IPS DF 19.7 (cell line): ENCODE data around the gene CXCL11.
"Not testable (repeated sequence)": the region's sequence is repeated elsewhere in the genome, so short reads cannot be mapped to it uniquely, and the experiment has no call there.

ENCODE experiments used
- DNase-seq: peaks from one replicate; pipeline ENCODE4 v3.0.0-alpha.2; 2013; ENCODE audit warnings: low read depth, low spot score

CXCL11 gene

GRCh38 chr4:76002176-76002575 lies 33.7 kb downstream of the CXCL11 start:
- DNase-seq, result no peak

GRCh38 chr4:76001700-76002099 lies 34.2 kb downstream of the CXCL11 start:
- DNase-seq, result no peak

GRCh38 chr4:76000279-76000678 lies 35.6 kb downstream of the CXCL11 start:
- no peak for DNase-seq

DNA sequence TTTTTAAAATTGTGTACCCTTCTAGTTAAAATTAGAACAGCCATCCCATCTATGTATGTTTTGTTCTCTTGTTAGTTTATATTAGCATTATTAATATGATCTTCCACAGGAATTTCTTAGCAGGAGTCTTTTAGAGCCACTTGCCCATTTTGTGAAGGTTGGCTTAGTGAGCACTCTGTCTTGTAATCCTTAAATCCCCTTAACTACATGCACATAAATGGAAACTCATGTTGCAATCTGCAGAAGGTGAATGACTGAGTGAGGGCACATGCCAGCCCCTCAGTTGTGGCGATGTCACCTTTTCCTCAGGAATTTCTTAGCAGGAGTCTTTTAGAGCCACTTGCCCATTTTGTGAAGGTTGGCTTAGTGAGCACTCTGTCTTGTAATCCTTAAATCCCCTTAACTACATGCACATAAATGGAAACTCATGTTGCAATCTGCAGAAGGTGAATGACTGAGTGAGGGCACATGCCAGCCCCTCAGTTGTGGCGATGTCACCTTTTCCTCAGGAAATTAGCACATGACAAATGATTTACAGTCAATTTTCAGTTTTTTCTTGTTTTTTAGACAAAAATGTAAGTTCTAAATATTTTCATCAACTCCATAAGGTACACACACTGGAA lies 37.2 kb downstream of the CXCL11 start:
- DNase-seq, result not testable (repeated sequence)

- DNase-seq, result no peak
These were observed 37.9 kb downstream of the CXCL11 start for GRCh38 chr4:75997946-75998345.

DNA sequence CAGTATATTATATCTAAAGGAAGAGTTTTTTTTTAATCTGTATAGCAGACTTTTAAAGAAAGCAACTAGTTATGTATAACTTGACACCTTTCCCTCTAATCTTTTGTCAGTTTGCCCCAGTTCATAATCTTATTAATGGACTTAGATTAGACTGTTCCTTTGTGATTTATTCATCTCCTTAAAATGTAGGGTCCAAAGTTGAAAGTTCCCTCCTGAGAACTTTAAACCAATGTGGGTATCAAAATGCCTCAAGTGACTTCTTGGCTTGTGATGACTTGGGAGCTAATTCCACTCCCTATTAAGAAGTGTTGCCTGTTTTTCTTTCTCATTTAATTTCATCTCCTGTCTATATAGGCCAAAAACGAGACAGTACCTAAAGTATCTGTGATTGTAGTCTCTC lies 38.8 kb downstream of the CXCL11 start:
- no peak for DNase-seq

DNA sequence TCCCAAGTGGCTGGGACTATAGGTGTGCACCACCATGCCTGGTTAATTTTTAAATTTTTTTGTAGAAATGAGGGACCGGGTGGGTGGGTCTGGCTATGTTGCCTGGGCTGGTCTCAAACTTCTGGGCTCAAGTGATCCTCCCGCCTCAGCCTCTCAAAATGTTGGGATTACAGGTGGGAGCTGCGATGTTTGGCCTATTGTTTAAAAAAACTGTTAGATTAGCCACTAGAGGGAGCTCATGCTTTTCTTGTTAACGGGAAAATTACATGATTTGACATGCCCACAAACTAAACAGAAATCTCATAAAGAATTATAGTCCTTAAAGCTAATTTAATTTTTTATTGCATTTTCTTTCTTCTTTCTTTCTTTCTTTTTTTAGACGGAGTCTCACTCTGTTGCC lies 40.1 kb downstream of the CXCL11 start:
- DNase-seq, result no peak

DNA sequence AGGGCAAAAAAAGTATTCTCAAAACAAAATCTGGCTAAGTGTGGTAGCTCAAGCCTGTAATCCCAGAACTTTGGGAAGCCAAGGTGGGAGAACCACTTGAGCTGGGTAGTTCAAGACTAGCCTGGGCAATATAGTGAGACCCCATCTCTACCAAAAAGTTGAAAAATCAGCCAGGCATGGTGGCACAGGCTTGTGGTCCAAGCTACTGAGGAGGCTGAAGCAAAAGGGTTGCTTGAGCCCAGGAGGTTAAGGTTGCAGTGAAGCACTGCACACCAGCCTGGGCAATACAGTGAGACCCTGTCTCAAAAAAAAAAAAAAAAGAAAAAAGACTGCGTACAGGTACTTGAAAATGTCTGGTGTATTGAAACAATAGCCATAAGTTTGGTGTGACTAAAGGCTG lies 43.4 kb downstream of the CXCL11 start:
- DNase-seq, result no peak

DNA sequence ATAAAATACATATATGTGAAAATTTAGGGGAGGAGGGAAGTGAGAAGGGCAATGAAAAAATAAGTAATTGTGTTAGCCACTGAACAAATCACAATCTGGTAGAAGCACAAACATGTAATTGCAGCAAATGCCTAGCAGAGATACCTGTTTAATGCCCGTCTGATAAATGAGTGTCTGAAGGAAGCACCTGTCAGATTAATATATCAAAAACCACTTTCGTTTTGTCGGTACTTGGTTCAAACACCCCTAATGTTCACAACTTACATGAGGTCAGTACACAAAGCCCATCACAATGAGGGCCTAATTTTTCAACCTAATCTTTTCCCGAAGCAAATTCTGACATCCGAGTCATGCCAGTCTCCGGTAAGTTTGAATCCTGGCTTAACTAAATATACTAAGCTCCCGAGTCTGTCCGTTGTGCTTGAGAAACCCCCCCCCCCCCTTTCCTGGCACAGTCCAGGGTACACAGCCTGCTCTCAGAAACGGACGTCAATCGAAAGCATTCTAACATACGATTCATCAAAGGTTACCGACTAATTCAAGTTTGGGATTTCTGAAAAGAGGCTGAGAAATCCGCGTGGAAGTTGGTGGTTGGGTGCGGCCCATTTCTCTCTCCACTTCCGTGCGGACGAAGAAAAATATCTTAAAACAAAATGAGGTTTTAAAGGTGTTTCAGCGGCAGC lies 45.9 kb downstream of the CXCL11 start:
- no peak for DNase-seq

GRCh38 chr4:75985116-75985515 lies 50.8 kb downstream of the CXCL11 start:
- DNase-seq, result no peak
